MV-4-11 (cell line): Measurements from ENCODE around the gene PRIMA1.

Experiments
- DNase-seq: peaks from one replicate; lab custom pipeline; 2025; lab: John Stamatoyannopoulos, UW

PRIMA1 gene

GRCh38 chr14:93794756-93795155, 6.5 kb upstream of the PRIMA1 start:
- no peak for DNase-seq

- DNase-seq = no peak
Measured at GRCh38 chr14:93793555-93794324, 5.5 kb upstream of the PRIMA1 start.

GRCh38 chr14:93792391-93792790, 4.1 kb upstream of the PRIMA1 start:
- no peak for DNase-seq

- no peak for DNase-seq
Measured at GRCh38 chr14:93790966-93791365, 2.7 kb upstream of the PRIMA1 start.

GRCh38 chr14:93789228-93790130, 1.2 kb upstream of the PRIMA1 start:
- no peak for DNase-seq

GRCh38 chr14:93788543-93789227, 400 bp upstream of the PRIMA1 start:
- no peak for DNase-seq

- no peak for DNase-seq
Measured at GRCh38 chr14:93787465-93788292, 606 bp downstream of the PRIMA1 start.

GRCh38 chr14:93785423-93785822, 2.9 kb downstream of the PRIMA1 start:
- no peak for DNase-seq

- DNase-seq = no peak
Measured at GRCh38 chr14:93784878-93785277, 3.4 kb downstream of the PRIMA1 start.

GRCh38 chr14:93780813-93781400, 7.4 kb downstream of the PRIMA1 start:
- no peak for DNase-seq

- no peak for DNase-seq
Measured at GRCh38 chr14:93778856-93779629, 9.2 kb downstream of the PRIMA1 start.

- no peak for DNase-seq
Measured at GRCh38 chr14:93778453-93778852, 9.8 kb downstream of the PRIMA1 start.

- no peak for DNase-seq
Measured at GRCh38 chr14:93775744-93776143, 12.5 kb downstream of the PRIMA1 start.

GRCh38 chr14:93775158-93775557, 13.1 kb downstream of the PRIMA1 start:
- no peak for DNase-seq

GRCh38 chr14:93772263-93772662, 16.0 kb downstream of the PRIMA1 start:
- DNase-seq = no peak

- DNase-seq = no peak
Measured at GRCh38 chr14:93765970-93766369, 22.3 kb downstream of the PRIMA1 start.

GRCh38 chr14:93765155-93765554, 23.1 kb downstream of the PRIMA1 start:
- DNase-seq = no peak

- no peak for DNase-seq
Measured at GRCh38 chr14:93764211-93764659, 24.1 kb downstream of the PRIMA1 start.

- DNase-seq = peak; percentile 10
Measured at GRCh38 chr14:93759719-93760307, 28.5 kb downstream of the PRIMA1 start.

GRCh38 chr14:93757206-93757605, 31.1 kb downstream of the PRIMA1 start:
- no peak for DNase-seq
